Measurements from ENCODE around the gene PSD2.

Gene PSD2

GRCh38 chr5:139849501-139849900 lies 53.9 kb downstream of the PSD2 start:
- no peak overlapping the region for H3K4me3 ChIP-seq (replicated peaks in 1 of 2; ENCODE audit: low read depth in 2 of 2, low read length in 2 of 2)
- TF ChIP-seq, protein P1, sequence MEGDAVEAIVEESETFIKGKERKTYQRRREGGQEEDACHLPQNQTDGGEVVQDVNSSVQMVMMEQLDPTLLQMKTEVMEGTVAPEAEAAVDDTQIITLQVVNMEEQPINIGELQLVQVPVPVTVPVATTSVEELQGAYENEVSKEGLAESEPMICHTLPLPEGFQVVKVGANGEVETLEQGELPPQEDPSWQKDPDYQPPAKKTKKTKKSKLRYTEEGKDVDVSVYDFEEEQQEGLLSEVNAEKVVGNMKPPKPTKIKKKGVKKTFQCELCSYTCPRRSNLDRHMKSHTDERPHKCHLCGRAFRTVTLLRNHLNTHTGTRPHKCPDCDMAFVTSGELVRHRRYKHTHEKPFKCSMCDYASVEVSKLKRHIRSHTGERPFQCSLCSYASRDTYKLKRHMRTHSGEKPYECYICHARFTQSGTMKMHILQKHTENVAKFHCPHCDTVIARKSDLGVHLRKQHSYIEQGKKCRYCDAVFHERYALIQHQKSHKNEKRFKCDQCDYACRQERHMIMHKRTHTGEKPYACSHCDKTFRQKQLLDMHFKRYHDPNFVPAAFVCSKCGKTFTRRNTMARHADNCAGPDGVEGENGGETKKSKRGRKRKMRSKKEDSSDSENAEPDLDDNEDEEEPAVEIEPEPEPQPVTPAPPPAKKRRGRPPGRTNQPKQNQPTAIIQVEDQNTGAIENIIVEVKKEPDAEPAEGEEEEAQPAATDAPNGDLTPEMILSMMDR (IDR thresholded peaks at IDR 0.05; ENCODE audit: low read depth, low read length), result no peak
- no peak for DNase-seq (ENCODE audit: low read depth in 2 of 2)

DNA sequence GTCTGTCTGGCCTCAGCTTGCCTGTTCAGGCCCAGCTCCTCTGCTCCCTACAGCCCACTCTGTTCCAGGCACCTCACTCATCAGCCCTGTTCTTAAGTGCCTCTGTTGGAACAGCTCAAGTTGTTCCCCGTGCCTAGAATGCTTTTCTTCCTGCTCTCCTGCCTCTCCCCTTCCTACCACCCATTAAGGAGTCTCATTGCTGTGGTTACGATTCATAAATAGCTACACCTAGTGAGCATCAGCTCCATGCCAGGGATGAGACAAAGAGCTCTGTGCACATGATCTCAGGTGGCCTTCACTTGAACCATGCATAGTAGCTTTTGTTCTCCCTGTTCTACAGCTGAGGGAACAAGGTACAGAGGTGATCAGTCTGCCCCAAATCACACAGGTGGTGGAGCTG lies 54.3 kb downstream of the PSD2 start:
- TF ChIP-seq, protein P1 (IDR thresholded peaks at IDR 0.05; ENCODE audit: low read depth, low read length), result no peak
- no peak for DNase-seq (ENCODE audit: low read depth in 2 of 2)

DNA sequence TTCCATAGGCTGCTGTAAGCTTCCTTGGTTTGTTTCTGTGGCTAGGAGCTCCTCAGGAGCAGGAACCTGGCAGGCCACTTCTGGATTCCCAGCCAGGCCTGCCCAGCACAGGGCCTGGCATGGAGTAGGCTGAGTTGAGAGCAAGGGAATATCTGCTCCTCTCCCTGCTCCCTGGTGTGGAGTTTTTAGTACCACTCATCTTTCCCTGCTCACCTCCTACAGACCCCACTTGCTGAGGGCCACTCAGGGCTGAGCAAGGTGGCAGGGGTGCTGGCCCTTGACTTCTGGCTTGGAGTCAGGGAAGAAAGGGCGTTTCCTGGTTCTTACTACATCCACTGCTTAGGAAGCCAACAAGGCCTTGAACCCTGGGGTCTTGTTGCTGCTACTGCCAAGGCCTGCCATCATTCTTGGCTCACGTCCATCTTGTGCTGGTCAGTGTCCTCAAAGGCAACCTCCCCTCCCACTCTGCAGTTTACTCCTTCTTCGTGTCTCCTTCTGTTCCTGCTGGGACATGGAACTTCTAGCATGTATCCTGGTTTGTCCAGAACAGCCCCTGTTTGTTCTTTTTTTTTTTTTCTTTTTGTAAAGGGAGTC lies 54.9 kb downstream of the PSD2 start:
- no peak overlapping the region for H3K4me3 ChIP-seq (replicated peaks in 1 of 2; ENCODE audit: low read depth in 2 of 2, low read length in 2 of 2)
- TF ChIP-seq, protein P1 (IDR thresholded peaks at IDR 0.05; ENCODE audit: low read depth, low read length), result no peak
- no peak for DNase-seq (ENCODE audit: low read depth in 2 of 2)

More for the DNA sequence above, 54.3 kb downstream of the PSD2 start:
- H3K4me3 ChIP-seq (replicated peaks in 1 of 2; ENCODE audit: low read depth in 2 of 2, low read length in 2 of 2), result no peak overlapping the region

GRCh38 chr5:139851558-139851957 lies 56.0 kb downstream of the PSD2 start:
- no peak for DNase-seq (ENCODE audit: low read depth in 2 of 2)
- TF ChIP-seq, protein P1 (IDR thresholded peaks at IDR 0.05; ENCODE audit: low read depth, low read length), result no peak
- H3K4me3 ChIP-seq (replicated peaks in 1 of 2; ENCODE audit: low read depth in 2 of 2, low read length in 2 of 2), result no peak overlapping the region

- H3K4me3 ChIP-seq (replicated peaks in 1 of 2; ENCODE audit: low read depth in 2 of 2, low read length in 2 of 2), result no peak overlapping the region
- TF ChIP-seq, protein P1 (IDR thresholded peaks at IDR 0.05; ENCODE audit: low read depth, low read length), result no peak
- no peak for DNase-seq (ENCODE audit: low read depth in 2 of 2)
These were observed 57.1 kb downstream of the PSD2 start for GRCh38 chr5:139852696-139853095.

DNA sequence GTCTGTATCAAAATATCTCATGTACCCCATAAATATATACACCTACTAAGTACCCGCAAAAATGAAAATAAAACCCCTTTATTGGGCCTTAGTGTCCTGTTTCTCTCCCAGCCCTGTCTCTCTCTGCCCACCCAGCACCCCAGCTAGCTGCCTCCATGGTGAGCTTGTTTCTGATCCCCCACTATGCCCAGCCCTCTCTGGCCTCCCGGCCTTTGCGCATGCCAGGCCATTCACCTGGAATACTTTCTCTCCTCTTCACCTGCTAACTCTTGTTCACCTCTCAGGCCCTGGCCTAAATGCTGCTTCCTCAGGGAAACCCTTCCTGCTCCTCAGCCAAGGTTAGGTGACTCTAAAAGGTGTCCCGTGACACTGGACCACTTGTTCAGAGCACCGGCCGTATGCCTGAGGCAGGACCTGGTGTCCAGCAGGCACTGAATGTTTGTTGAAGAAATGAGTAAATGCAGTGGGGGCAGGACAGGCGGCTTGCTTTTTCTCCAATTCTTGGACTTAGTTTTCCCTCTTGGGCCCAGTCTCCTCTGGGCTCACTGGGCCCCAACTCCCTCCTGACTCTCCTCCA lies 58.5 kb downstream of the PSD2 start:
- H3K4me3 ChIP-seq (replicated peaks in 1 of 2; ENCODE audit: low read depth in 2 of 2, low read length in 2 of 2), result no peak overlapping the region
- TF ChIP-seq, protein P1 (IDR thresholded peaks at IDR 0.05; ENCODE audit: low read depth, low read length), result no peak
- no peak for DNase-seq (ENCODE audit: low read depth in 2 of 2)

- TF ChIP-seq, protein P1 (IDR thresholded peaks at IDR 0.05; ENCODE audit: low read depth, low read length), result no peak
- no peak overlapping the region for H3K4me3 ChIP-seq (replicated peaks in 1 of 2; ENCODE audit: low read depth in 2 of 2, low read length in 2 of 2)
- DNase-seq (ENCODE audit: low read depth in 2 of 2), result no peak
These were observed 59.3 kb downstream of the PSD2 start for GRCh38 chr5:139854953-139855352.
